22Rv1 (cell line): ENCODE data around the gene TMEM229A.

ENCODE experiments used
- H3K27ac ChIP-seq: fragments of 450-650 bp; 2 replicates; pipeline ENCODE4 v1.5.1; 2017
- ZFX ChIP-seq: fragments of 450-650 bp; IDR thresholded peaks from 2 replicates; pipeline ENCODE4 v1.6.1; 2017; ENCODE audit warnings: antibody characterized with exemption, borderline replicate concordance
- TF ChIP-seq, protein P1 (sequence below): fragments of 450-650 bp; IDR thresholded peaks from 2 replicates; pipeline ENCODE4 v1.5.1; 2017; ENCODE audit warnings: mild to moderate bottlenecking

The TMEM229A gene

DNA sequence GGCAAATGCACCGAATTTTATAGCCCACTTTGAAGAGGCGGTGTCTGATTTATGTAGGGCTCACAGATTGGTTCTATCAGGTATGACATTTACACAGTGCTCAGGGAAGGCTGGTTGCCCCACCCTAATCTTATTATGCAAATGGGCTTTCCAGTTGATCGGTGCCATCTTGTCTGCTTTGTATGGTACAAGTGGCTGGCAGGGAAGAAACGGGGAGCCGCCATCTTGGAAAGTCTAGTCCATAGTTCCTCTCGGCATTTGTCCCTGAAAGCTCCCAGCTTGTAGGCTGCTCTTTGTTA is 36.6 kb downstream of the TMEM229A start:
- no peak overlapping the region for H3K27ac ChIP-seq
- TF ChIP-seq, protein P1, sequence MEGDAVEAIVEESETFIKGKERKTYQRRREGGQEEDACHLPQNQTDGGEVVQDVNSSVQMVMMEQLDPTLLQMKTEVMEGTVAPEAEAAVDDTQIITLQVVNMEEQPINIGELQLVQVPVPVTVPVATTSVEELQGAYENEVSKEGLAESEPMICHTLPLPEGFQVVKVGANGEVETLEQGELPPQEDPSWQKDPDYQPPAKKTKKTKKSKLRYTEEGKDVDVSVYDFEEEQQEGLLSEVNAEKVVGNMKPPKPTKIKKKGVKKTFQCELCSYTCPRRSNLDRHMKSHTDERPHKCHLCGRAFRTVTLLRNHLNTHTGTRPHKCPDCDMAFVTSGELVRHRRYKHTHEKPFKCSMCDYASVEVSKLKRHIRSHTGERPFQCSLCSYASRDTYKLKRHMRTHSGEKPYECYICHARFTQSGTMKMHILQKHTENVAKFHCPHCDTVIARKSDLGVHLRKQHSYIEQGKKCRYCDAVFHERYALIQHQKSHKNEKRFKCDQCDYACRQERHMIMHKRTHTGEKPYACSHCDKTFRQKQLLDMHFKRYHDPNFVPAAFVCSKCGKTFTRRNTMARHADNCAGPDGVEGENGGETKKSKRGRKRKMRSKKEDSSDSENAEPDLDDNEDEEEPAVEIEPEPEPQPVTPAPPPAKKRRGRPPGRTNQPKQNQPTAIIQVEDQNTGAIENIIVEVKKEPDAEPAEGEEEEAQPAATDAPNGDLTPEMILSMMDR = no peak
- no peak for TF ChIP-seq ZFX

DNA sequence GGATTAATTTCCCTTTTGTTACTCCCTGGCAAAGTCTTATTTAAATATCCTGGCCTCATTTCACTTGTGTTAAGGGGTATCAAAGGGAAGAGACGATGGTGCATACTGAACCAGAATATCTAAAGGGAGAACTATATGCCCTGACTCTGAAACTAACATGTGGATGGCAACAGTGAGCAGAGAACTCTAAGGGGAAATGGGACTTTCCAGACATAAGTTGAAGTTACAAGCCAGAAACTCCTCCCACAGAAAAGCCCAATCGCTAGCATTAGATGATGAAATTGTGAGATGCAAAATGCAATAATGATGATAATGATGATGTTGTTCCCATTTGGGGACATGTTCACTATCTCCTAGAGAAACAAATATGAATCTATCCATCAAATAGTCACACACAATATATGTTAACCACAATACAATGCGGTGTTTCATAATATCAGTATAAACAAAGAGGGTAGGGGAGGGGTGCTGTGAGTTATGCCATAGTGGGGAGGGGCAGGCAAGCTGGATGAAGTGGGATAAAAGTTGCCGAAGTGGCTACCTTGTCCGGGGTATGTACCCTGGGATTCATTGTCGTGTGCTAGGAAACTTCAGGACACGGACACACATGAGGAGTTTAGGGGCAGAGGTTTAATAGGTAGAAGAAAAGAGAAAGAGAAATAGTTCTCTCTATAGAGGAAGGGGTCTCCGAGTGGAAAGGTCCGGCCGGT is 37.1 kb downstream of the TMEM229A start:
- H3K27ac ChIP-seq = no peak overlapping the region
- TF ChIP-seq ZFX = no peak
- TF ChIP-seq, protein P1 = no peak

DNA sequence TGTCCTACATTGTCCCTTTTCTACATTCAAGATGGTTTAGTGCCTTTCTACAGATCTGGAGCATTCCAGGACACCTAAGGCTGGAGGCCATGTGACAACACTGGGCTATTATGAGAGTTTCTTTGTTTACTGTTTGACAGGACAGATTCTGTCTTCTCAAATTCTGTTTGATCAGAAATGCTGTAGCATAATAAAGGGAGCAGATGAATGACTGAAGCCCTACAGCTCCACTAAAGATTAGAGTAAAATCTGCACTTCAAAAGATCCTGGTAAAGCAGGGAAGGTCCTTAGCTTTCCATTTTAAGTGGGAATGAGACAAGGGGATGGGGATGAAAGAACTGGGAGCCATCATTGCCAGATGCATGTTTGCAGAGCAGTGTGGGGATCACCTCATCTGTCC is 38.4 kb downstream of the TMEM229A start:
- TF ChIP-seq, protein P1 = no peak
- TF ChIP-seq ZFX = no peak
- no peak overlapping the region for H3K27ac ChIP-seq

DNA sequence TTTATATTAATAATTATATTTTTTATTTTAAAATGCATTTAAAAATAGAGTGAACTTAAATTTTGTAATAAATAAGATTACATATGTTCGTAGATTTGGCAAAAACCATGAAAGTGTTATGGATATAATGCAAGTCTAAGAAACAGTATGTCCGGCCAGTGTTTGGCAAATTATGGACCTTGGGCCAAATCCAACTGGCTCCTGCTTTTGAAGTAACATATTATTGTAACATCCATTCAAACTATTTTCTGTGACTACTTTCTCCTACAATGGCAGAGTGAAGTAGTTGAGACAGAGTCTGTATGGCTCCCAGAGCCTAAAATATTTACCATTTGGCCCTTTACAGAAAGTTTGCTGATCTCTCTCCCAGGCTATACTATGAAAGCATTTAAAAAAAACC is 38.9 kb downstream of the TMEM229A start:
- no peak overlapping the region for H3K27ac ChIP-seq
- TF ChIP-seq, protein P1 = no peak
- TF ChIP-seq ZFX = no peak

DNA sequence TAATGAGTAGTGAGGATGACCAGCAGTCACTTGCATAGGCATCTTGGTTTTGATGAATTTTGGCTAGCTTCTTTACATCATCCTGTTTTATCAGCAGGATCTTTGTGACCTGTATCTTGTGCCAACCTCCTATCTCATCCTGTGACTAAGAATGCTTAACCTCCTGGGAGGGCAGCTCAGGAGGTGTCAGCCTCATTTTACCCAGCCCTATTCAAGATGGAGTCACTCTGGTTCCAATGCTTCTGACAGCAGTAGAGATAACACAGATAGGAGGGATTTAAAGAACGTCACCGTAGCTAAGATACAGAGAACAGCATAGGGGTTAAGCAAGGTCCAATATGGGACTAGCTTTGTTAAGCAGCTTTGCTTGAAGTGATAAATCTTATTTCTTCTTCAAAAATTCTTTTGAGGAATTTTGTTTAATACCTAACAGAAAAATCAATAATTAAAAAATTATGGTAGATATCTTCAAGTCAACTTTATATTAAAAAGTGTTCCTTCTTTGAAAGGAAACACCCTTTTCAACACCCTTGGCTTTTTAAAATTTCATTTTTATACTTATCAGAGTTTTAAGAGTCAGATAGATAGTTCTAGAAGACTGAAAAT is 39.9 kb downstream of the TMEM229A start:
- TF ChIP-seq, protein P1 = no peak
- no peak for TF ChIP-seq ZFX
- H3K27ac ChIP-seq = no peak overlapping the region

DNA sequence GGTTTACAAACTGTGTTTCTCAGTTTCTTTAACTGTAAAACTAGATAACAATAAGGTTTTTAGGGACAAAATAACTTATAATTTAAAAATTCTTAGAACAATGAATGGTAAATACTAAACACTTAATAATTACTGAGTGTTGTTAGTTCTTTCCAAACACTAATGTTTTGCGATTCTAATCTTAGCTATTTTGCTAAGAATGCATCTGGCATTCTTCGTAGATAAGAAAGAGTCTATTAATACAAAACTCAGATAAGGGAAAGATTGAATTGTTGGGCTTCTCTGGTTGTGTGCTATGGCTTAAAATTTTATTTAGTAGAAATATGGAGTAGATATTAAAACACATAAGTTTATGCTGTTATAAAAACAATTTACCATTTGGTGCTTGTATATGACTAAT is 45.4 kb downstream of the TMEM229A start:
- TF ChIP-seq, protein P1 = no peak
- TF ChIP-seq ZFX = no peak
- no peak overlapping the region for H3K27ac ChIP-seq
